Esophagus muscularis mucosa (tissue), 4 donors: ENCODE data around the gene ARHGEF38.

Source experiments
- CTCF ChIP-seq, 3 experiments: fragments of 200-600 bp in 2 of 3; fragments of 450-650 bp in 1 of 3; sonication (generic) in 2 of 3; IDR thresholded peaks; one replicate each; pipeline ENCODE4 v1.5.1; 2017 to 2019; ENCODE audit warnings: antibody characterized with exemption in 3 of 3, mild to moderate bottlenecking in 2 of 3, moderate library complexity in 1 of 3
- EP300 ChIP-seq: sonication (generic); formaldehyde crosslinking; IDR thresholded peaks from one replicate; pipeline ENCODE4 v1.6.1; 2017; ENCODE audit warnings: antibody characterized with exemption
- POLR2AphosphoS5 ChIP-seq, 2 donors: sonication (generic); formaldehyde crosslinking; IDR thresholded peaks; one replicate each; pipeline ENCODE4 v1.6.1; 2017; ENCODE audit warnings: antibody characterized with exemption in 2 of 2

DNA sequence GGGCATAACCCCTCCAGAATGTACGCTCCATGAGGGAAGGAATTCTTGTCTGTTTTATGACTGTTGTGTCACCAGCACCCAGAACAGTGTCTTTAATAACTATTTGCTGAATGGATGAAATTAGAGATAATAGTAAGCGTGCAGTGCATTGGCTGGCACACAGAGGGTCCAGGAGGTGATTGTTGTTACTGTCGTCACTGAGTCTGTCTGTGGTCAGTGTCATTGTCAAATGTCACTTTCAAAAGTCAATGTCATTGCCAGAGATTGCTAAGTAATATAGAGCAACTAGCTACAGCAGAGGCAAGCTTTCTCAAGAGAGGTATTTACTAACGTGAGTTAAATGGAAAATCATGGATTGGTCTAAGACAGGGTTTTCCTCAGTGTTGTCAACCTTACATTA is 70.7 kb downstream of the ARHGEF38 start:
- no peak for TF ChIP-seq CTCF (IDR thresholded peaks at IDR 0.05)
- no peak for TF ChIP-seq POLR2AphosphoS5 (IDR thresholded peaks at IDR 0.05)
- no peak for TF ChIP-seq EP300
